ENCODE data around the gene LARP4B. TPM values are rescaled to one million over a fixed set of nuclear protein-coding genes. Genes with fewer than 3 reads are reported as not detected.
A peak's percentile ranks its signal among the peaks of the same experiment; 100 is the strongest.

The LARP4B gene
- total and polyA plus RNA-seq, 2 of the 13 experiments (the other 11 are each of a cell fraction or from before 2014, with no cell fraction given), result 19.5 to 30.2 TPM

GRCh38 chr10:974038-974784 lies 42.7 kb upstream of the LARP4B start (continued):
- TF ChIP-seq MAF1 (CRISPR knock-in tag; IDR thresholded peaks at IDR 0.05; ENCODE audit: borderline replicate concordance) (no peak), ZNF780A (CRISPR knock-in tag; IDR thresholded peaks at IDR 0.05) (no peak), ZNF589 (CRISPR knock-in tag; conservative IDR thresholded peaks at IDR 0.05) (no peak), CREM (IDR thresholded peaks at IDR 0.05) (peak; percentile 66), CREM (CRISPR knock-in tag; IDR thresholded peaks at IDR 0.05) (no peak), GTF2F1 (IDR thresholded peaks at IDR 0.05; ENCODE audit: low read length) (no peak), ZHX2 (IDR thresholded peaks at IDR 0.05; ENCODE audit: low read depth) (no peak), ZHX2 (CRISPR knock-in tag; IDR thresholded peaks at IDR 0.05; ENCODE audit: borderline replicate concordance) (no peak), CREBL2 (CRISPR knock-in tag; IDR thresholded peaks at IDR 0.05; ENCODE audit: borderline replicate concordance) (no peak), ZNF607 (CRISPR knock-in tag; IDR thresholded peaks at IDR 0.05; ENCODE audit: borderline replicate concordance) (0 out of 2 replicates have a peak, but pooled peaks have one; percentile 20), NFKB2 (CRISPR knock-in tag; IDR thresholded peaks at IDR 0.05; ENCODE audit: borderline replicate concordance) (no peak), ZBTB3 (CRISPR knock-in tag; IDR thresholded peaks at IDR 0.05; ENCODE audit: borderline replicate concordance, low read depth) (no peak), CBFB (CRISPR knock-in tag; IDR thresholded peaks at IDR 0.05) (0 out of 2 replicates have a peak, but pooled peaks have one; percentile 20), HDAC6 (IDR thresholded peaks at IDR 0.05; ENCODE audit: low read depth, low read length) (no peak), ZNF567 (CRISPR knock-in tag; IDR thresholded peaks at IDR 0.05; ENCODE audit: borderline replicate concordance) (no peak), CERS6 (CRISPR knock-in tag; IDR thresholded peaks at IDR 0.05) (no peak), CTCF (CRISPR knock-in tag; IDR thresholded peaks at IDR 0.05) (no peak), MAFG (CRISPR knock-in tag; IDR thresholded peaks at IDR 0.05) (peak; percentile 84; the same call in 1 of the 2 replicates), ZNF362 (CRISPR knock-in tag; IDR thresholded peaks at IDR 0.05; ENCODE audit: borderline replicate concordance) (peak; percentile 47; the same call in 1 of the 2 replicates)
